ENCODE results near the gene HOXA10. TPM values are rescaled to one million over a fixed set of nuclear protein-coding genes. Genes with fewer than 3 reads are reported as not detected.

Gene HOXA10
- total RNA-seq, 1 experiment from 2014 or later = not detected

DNA sequence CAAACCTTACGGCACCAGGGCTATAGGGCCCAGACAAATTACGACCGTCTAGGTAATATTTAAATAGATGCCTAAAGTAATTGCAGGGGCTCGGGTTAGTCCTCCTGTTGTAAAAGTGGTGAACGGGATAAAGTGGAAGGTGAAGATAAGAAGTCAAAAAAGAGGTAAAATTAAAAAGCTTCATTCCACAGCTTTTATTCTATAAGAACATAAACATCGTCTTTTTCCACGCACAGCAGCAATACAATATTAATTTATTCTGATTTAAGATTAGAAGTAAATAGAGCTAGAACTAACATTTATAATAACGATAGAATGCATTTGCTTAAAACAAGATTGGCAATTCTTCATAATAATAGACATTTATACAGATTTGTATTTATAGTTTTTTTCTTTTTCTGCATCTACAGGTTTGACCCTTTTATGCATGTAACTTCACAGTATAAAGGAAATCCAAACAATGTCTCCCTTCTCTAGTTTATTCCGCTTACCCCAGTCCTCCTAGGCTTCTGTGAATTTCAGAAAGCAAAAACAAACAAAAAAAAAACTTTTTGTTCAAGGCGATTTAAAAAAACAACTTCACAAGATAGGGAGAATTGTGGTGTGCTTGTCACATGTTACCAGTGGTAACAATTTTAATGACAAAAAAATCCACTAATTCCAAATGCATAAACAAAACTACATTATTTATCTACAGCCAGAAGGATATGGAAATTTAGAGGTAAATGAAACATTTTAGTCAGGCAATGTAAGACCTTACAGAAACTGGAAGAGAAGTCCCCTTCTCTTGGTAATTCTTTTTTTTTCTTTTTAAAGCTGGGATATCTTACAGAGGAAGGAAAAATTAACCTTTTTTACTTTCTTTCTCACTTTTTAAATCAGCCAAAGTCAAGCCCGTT, 3.4 kb downstream of the HOXA10 start:
- CTCF ChIA-PET = no interaction called here
- Histone ChIP-seq H3K27me3 (replicated peaks; ENCODE audit: insufficient read depth, low read depth, low read length, poor library complexity) (peaks cover 88% of the 10 kb centered on the region), H3K4me1 (ENCODE audit: insufficient read depth, low read length, poor library complexity, severe bottlenecking) (peaks cover 7% of the 10 kb centered on the region), H3K4me3 (ENCODE audit: low read depth, low read length, poor library complexity, severe bottlenecking) (no peak overlapping the region), H3K9me3 (ENCODE audit: low read depth, low read length, poor library complexity, severe bottlenecking) (no peaks in the 10 kb centered on the region), H3K36me3 (ENCODE audit: insufficient read depth, low read length, poor library complexity, severe bottlenecking) (no peaks in the 10 kb centered on the region), H3K27ac (ENCODE audit: low read depth, low read length, poor library complexity, severe bottlenecking) (no peak overlapping the region)
- TF ChIP-seq, protein P1, sequence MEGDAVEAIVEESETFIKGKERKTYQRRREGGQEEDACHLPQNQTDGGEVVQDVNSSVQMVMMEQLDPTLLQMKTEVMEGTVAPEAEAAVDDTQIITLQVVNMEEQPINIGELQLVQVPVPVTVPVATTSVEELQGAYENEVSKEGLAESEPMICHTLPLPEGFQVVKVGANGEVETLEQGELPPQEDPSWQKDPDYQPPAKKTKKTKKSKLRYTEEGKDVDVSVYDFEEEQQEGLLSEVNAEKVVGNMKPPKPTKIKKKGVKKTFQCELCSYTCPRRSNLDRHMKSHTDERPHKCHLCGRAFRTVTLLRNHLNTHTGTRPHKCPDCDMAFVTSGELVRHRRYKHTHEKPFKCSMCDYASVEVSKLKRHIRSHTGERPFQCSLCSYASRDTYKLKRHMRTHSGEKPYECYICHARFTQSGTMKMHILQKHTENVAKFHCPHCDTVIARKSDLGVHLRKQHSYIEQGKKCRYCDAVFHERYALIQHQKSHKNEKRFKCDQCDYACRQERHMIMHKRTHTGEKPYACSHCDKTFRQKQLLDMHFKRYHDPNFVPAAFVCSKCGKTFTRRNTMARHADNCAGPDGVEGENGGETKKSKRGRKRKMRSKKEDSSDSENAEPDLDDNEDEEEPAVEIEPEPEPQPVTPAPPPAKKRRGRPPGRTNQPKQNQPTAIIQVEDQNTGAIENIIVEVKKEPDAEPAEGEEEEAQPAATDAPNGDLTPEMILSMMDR (conservative IDR thresholded peaks at IDR 0.05; ENCODE audit: low read depth, low read length) = no peak
- TF ChIP-seq EZH2 (IDR thresholded peaks at IDR 0.05; ENCODE audit: borderline replicate concordance, low read depth, low read length, poor library complexity, severe bottlenecking) = no peak
- no TSS peak for BruUV-seq (replicated peaks)
- intact Hi-C loops (cut with micrococcal nuclease; ENCODE audit: unreplicated experiment) = no loop called here
- no peak for DNase-seq (ENCODE audit: low spot score)
- POLR2A ChIA-PET (ENCODE audit: low non-redundant PET) = no interaction called here

DNA sequence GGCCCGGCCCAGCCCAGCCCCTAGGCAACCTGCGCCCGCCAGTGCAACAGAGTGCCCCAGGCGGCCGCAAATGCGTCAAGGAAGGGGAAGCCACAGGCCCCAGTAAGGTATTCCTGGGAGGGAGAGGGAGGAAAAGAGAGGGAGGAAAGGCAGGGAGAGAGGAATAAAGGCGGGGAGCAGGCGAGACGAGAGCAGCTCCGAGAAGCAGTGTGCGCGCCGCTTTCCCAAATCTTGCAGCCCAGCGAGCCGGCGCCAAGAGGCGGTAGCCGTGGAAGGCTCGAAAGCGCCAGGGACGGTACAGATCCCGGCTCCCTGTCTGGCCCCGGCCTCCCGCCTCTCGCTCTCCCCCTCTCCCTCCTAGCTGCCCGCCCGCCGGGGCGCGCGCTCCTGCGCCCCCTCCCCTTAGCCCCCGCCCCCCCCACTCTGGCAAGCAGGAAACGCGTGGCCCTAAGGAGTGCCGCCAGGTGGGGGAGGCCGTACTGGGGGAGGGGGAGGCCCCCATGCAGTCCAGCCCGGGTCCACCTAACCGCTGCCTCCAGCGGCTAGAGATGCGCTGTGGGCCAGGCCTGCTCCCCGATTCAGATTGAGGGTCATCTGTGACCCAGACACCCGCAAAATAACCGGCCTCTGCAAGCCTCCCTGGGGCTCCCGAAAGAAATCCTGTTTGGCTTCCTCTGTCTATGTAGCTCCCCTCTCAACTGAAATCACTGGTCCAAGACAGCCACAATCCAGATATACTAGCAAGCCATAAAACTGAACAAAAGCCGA, 4.3 kb downstream of the HOXA10 start:
- Histone ChIP-seq H3K27ac (ENCODE audit: low read depth, low read length, poor library complexity, severe bottlenecking) (no peak overlapping the region), H3K4me1 (ENCODE audit: insufficient read depth, low read length, poor library complexity, severe bottlenecking) (peaks cover 7% of the 10 kb centered on the region), H3K27me3 (replicated peaks; ENCODE audit: insufficient read depth, low read depth, low read length, poor library complexity) (peaks cover 88% of the 10 kb centered on the region), H3K36me3 (ENCODE audit: insufficient read depth, low read length, poor library complexity, severe bottlenecking) (no peaks in the 10 kb centered on the region), H3K4me3 (ENCODE audit: low read depth, low read length, poor library complexity, severe bottlenecking) (no peak overlapping the region), H3K9me3 (ENCODE audit: low read depth, low read length, poor library complexity, severe bottlenecking) (no peaks in the 10 kb centered on the region)
- no peak for DNase-seq (ENCODE audit: low spot score)
- ChIA-PET POLR2A (ENCODE audit: low non-redundant PET) (no interaction called here), CTCF (no interaction called here)
- intact Hi-C loops (cut with micrococcal nuclease; ENCODE audit: unreplicated experiment) = loop anchor here (10.0 kb wide), 1 partner anchor 1275 kb away; no protein-coding TSS in a partner anchor
- no peak for TF ChIP-seq EZH2 (IDR thresholded peaks at IDR 0.05; ENCODE audit: borderline replicate concordance, low read depth, low read length, poor library complexity, severe bottlenecking)
- TF ChIP-seq, protein P1 (conservative IDR thresholded peaks at IDR 0.05; ENCODE audit: low read depth, low read length) = no peak
- no TSS peak for BruUV-seq (replicated peaks)

- no peak for DNase-seq (ENCODE audit: low spot score)
- intact Hi-C loops (cut with micrococcal nuclease; ENCODE audit: unreplicated experiment) = loop anchor here (10.0 kb wide), 1 partner anchor 1274 kb away; no protein-coding TSS in a partner anchor
- H3K9me3 ChIP-seq (ENCODE audit: low read depth, low read length, poor library complexity, severe bottlenecking) = no peaks in the 10 kb centered on the region
- H3K36me3 ChIP-seq (ENCODE audit: insufficient read depth, low read length, poor library complexity, severe bottlenecking) = no peaks in the 10 kb centered on the region
- no peak overlapping the region for H3K4me3 ChIP-seq (ENCODE audit: low read depth, low read length, poor library complexity, severe bottlenecking)
- H3K27ac ChIP-seq (ENCODE audit: low read depth, low read length, poor library complexity, severe bottlenecking) = no peak overlapping the region
- peaks cover 88% of the 10 kb centered on the region for H3K27me3 ChIP-seq (replicated peaks; ENCODE audit: insufficient read depth, low read depth, low read length, poor library complexity)
- no TSS peak for BruUV-seq (replicated peaks)
- POLR2A ChIA-PET (ENCODE audit: low non-redundant PET) = no interaction called here
- peaks cover 2% of the 10 kb centered on the region for H3K4me1 ChIP-seq (ENCODE audit: insufficient read depth, low read length, poor library complexity, severe bottlenecking)
- TF ChIP-seq, protein P1 (conservative IDR thresholded peaks at IDR 0.05; ENCODE audit: low read depth, low read length) = no peak
- TF ChIP-seq EZH2 (IDR thresholded peaks at IDR 0.05; ENCODE audit: borderline replicate concordance, low read depth, low read length, poor library complexity, severe bottlenecking) = no peak
- CTCF ChIA-PET = no interaction called here
These were observed 5.7 kb downstream of the HOXA10 start for GRCh38 chr7:27168265-27168947.
